HepG2 (cell line): ENCODE results near the gene SNX13. TPM values are rescaled to one million over a fixed set of nuclear protein-coding genes. Genes with fewer than 3 reads are reported as not detected.

ENCODE experiments used
- ATAC-seq: fragments of 200-7000 bp; cut with Tn5 transposase; 3 replicates; pipeline ENCODE4 v1.9.1; 2020; ENCODE audit warnings: mild to moderate bottlenecking, moderate library complexity
- BruUV-seq: library from RNA; stranded (reverse); fragments of 400-500 nt; replicated peaks from 2 replicates; lab custom pipeline; 2021; lab: Mats Ljungman, UMichigan
- CTCF ChIA-PET: fragments of 300-600 bp; formaldehyde crosslinking; extraction: SDS; loops from one replicate; lab custom pipeline; 2021; ENCODE audit warnings: low total read pairs, inconsistent platforms, low intra/inter-chr PET ratio; lab: Yijun Ruan, JAX
- POLR2A ChIA-PET: fragments of 350-600 bp; sonication (Branson Sonifier 250); formaldehyde crosslinking; loops from one replicate; lab custom pipeline; 2020; ENCODE audit warnings: antibody characterized with exemption, inconsistent platforms; lab: Yijun Ruan, JAX
- DNase-seq: peaks from one replicate; pipeline ENCODE4 v3.0.0-alpha.2; 2015; ENCODE audit warnings: low spot score
- FAIRE-seq: peaks from 3 replicates; lab custom pipeline; 2011; peaks lifted over from hg19 to GRCh38; lab: Jason Lieb, UNC
- H2AFZ ChIP-seq: one replicate; pipeline ENCODE4 v1.6.1; 2011; ENCODE audit warnings: low read length, inconsistent platforms
- H3K27ac ChIP-seq: fragments of 300-600 bp; 3 replicates; pipeline ENCODE4 v1.8.0; 2011; ENCODE audit warnings: mixed run types, mild to moderate bottlenecking, mixed read lengths, low read length, inconsistent platforms; ENCODE audit not compliant: insufficient read depth; ENCODE audit errors: extremely low read length
- H3K27me3 ChIP-seq, 2 experiments: fragments of 200-600 bp in 1 of 2; 2 replicates in 1 of 2; 3 replicates in 1 of 2; pipeline versions ENCODE4 v1.6.0 to v1.8.0; 2011; ENCODE audit warnings: low read length in 2 of 2, mild to moderate bottlenecking in 2 of 2, moderate library complexity in 2 of 2, inconsistent platforms in 1 of 2; ENCODE audit not compliant: insufficient read depth in 2 of 2, control insufficient read depth in 1 of 2
- H3K36me3 ChIP-seq, 2 experiments: fragments of 200-600 bp in 1 of 2; replicated peaks in 1 of 2; 2 replicates in 1 of 2; 3 replicates in 1 of 2; pipeline versions ENCODE4 v1.5.1 to v1.8.0; 2011; ENCODE audit warnings: low read length in 2 of 2, inconsistent platforms in 1 of 2; ENCODE audit not compliant: insufficient read depth in 2 of 2, control insufficient read depth in 1 of 2
- H3K4me1 ChIP-seq: 2 replicates; pipeline ENCODE4 v1.5.1; 2012; ENCODE audit warnings: low read length, inconsistent platforms; ENCODE audit not compliant: insufficient read depth
- H3K4me2 ChIP-seq: 2 replicates; pipeline ENCODE4 v1.6.0; 2011; ENCODE audit warnings: low read depth, low read length, inconsistent platforms
- H3K4me3 ChIP-seq, 3 experiments: fragments of 200-600 bp in 1 of 3; sonication (generic), shearing (Covaris generic) in 1 of 3; replicated peaks in 1 of 3; 2 replicates each; pipeline ENCODE4 v1.5.1; 2011 to 2016; ENCODE audit warnings: low read length in 3 of 3, inconsistent platforms in 2 of 3, low read depth in 2 of 3, mild to moderate bottlenecking in 2 of 3, control low read depth in 1 of 3, mixed read lengths in 1 of 3; ENCODE audit not compliant: insufficient read depth in 1 of 3
- H3K79me2 ChIP-seq: one replicate; pipeline ENCODE4 v1.6.1; 2011; ENCODE audit warnings: low read length, inconsistent platforms; ENCODE audit not compliant: insufficient read depth
- H3K9ac ChIP-seq: 2 replicates; pipeline ENCODE4 v1.6.0; 2011; ENCODE audit warnings: mild to moderate bottlenecking, low read depth, low read length, inconsistent platforms; ENCODE audit not compliant: insufficient read depth
- H3K9me3 ChIP-seq: 2 replicates; pipeline ENCODE4 v1.5.1; 2012; ENCODE audit warnings: mild to moderate bottlenecking, low read length
- H4K20me1 ChIP-seq: 2 replicates; pipeline ENCODE4 v1.6.0; 2011; ENCODE audit warnings: inconsistent platforms, mild to moderate bottlenecking, low read length, moderate library complexity; ENCODE audit not compliant: insufficient read depth
- AKAP8 ChIP-seq: sonication (generic); formaldehyde crosslinking; IDR thresholded peaks from 2 replicates; pipeline ENCODE4 v1.5.1; 2020; ENCODE audit warnings: mild to moderate bottlenecking, missing genetic modification reagents
- BCLAF1 ChIP-seq: fragments of 450-650 bp; IDR thresholded peaks from 2 replicates; pipeline ENCODE4 v1.6.1; 2017; ENCODE audit warnings: mild to moderate bottlenecking
- GTF2F1 ChIP-seq: fragments of 150-350 bp; IDR thresholded peaks from 2 replicates; pipeline ENCODE4 v1.6.1; 2014; ENCODE audit warnings: low read length
- MXD1 ChIP-seq: sonication (generic); formaldehyde crosslinking; IDR thresholded peaks from 2 replicates; pipeline ENCODE4 v1.4.0; 2020; ENCODE audit warnings: mild to moderate bottlenecking, missing genetic modification reagents
- NFATC3 ChIP-seq: sonication (generic); formaldehyde crosslinking; IDR thresholded peaks from 2 replicates; pipeline ENCODE4 v1.5.1; 2020; ENCODE audit warnings: mild to moderate bottlenecking, missing genetic modification reagents
- NR2F2 ChIP-seq: IDR thresholded peaks from 2 replicates; pipeline ENCODE4 v1.6.1; 2012; ENCODE audit warnings: low read depth, inconsistent platforms, borderline replicate concordance
- SRF ChIP-seq: IDR thresholded peaks from 2 replicates; pipeline ENCODE4 v1.6.1; 2011; ENCODE audit warnings: mild to moderate bottlenecking, low read depth, low read length, moderate library complexity
- TFE3 ChIP-seq: IDR thresholded peaks from 2 replicates; pipeline ENCODE4 v1.6.1; 2016
- ZFP1 ChIP-seq: IDR thresholded peaks from 2 replicates; pipeline ENCODE4 v1.6.1; 2016
- ZKSCAN1 ChIP-seq: fragments of 150-350 bp; IDR thresholded peaks from 2 replicates; pipeline ENCODE4 v1.6.1; 2014; ENCODE audit warnings: low read length
- ZNF260 ChIP-seq: sonication (generic); formaldehyde crosslinking; IDR thresholded peaks from 2 replicates; pipeline ENCODE4 v1.4.0; 2020; ENCODE audit warnings: missing genetic modification reagents, low read depth, mild to moderate bottlenecking, borderline replicate concordance
- ZNF672 ChIP-seq: sonication (generic); formaldehyde crosslinking; IDR thresholded peaks from 2 replicates; pipeline ENCODE4 v1.8.1; 2022; ENCODE audit warnings: missing genetic modification reagents
- ZNF7 ChIP-seq: IDR thresholded peaks from 2 replicates; pipeline ENCODE4 v1.6.1; 2016; ENCODE audit warnings: missing biosample characterization, missing genetic modification reagents
- WGBS: methylation state at CpG from one replicate; pipeline ENCODE4 v1.1.6; 2017; ENCODE audit warnings: low lambda C conversion rate; 5-methylcytosine and 5-hydroxymethylcytosine counted together
- in situ Hi-C: cut with HindIII; loops from 2 replicates; pipeline ENCODE4 v1.10.0; 2017; ENCODE audit warnings: low pct_unique_long_range_greater_than_20kb; ENCODE audit not compliant: extremely low pct_ligation_motif_present
- intact Hi-C: fragments of 100-400 bp; cut with micrococcal nuclease; formaldehyde crosslinking; loops from one replicate; pipeline ENCODE4 v1.10.0; 2022; ENCODE audit not compliant: unreplicated experiment
- polyA plus RNA-seq, 8 experiments: library from polyadenylated mRNA; depleted of rRNA in 3 of 8; stranded (reverse) in 7 of 8; unstranded in 1 of 8; fragments of >200 nt; fragmentation: Illumina TruSeq in 4 of 8; extraction: Trizol in 4 of 8; gene quantifications; 2 replicates each; pipeline versions ENCODE4 v1.2.1 to v1.2.3, GENCODE V29; 2011 to 2016; ENCODE audit warnings: low read depth in 4 of 8, missing spikeins in 1 of 8, mixed read lengths in 1 of 8; ENCODE audit not compliant: insufficient read depth in 1 of 8
- total RNA-seq, 5 experiments: library from RNA; depleted of rRNA; stranded (reverse); fragments of >200 nt; fragmentation: Illumina TruSeq; extraction: Trizol; gene quantifications; 2 replicates each; pipeline ENCODE4 v1.2.3, GENCODE V29; 2016; ENCODE audit warnings: low read depth in 1 of 5

The SNX13 gene
- total and polyA plus RNA-seq, 2 of the 13 experiments (the other 11 are each of a cell fraction or from before 2014, with no cell fraction given): 14.3 to 32.3 TPM

- ATAC-seq (no peak), FAIRE-seq (no peak), DNase-seq (no peak)
- H4K20me1 ChIP-seq: peaks cover 4% of the 10 kb centered on the region
- CTCF ChIA-PET: no interaction called here
- no peak overlapping the region for H3K4me2 ChIP-seq
- H3K79me2 ChIP-seq: peaks cover 85% of the 10 kb centered on the region
- H3K4me3 ChIP-seq: no peak overlapping the region
- intact Hi-C loops: no loop called here
- H3K9ac ChIP-seq: no peak overlapping the region
- H3K4me1 ChIP-seq: peaks cover 34% of the 10 kb centered on the region
- H3K36me3 ChIP-seq: peaks cover 0 to 4% of the 10 kb centered on the region in 2 experiments; a peak in 1 of 5 replicates
- no peak overlapping the region for H3K27ac ChIP-seq
- no peaks in the 10 kb centered on the region for H3K9me3 ChIP-seq
- POLR2A ChIA-PET: no interaction called here
- no peaks in the 10 kb centered on the region; a peak in 1 of 5 replicates for H3K27me3 ChIP-seq
- 89% methylated on average over 1 of the region's 1 CpG for WGBS
- BruUV-seq: no TSS peak
- H2AFZ ChIP-seq: no peak overlapping the region
- in situ Hi-C loops: no loop called here
- no peak for TF ChIP-seq NFATC3
- no peak for TF ChIP-seq SRF
- TF ChIP-seq ZNF260 (CRISPR knock-in tag): no peak
- no peak for TF ChIP-seq ZFP1
- TF ChIP-seq NR2F2: no peak
- no peak for TF ChIP-seq ZNF7 (CRISPR knock-in tag)
- no peak for TF ChIP-seq GTF2F1
- no peak for TF ChIP-seq AKAP8 (CRISPR knock-in tag)
- TF ChIP-seq BCLAF1: no peak
- TF ChIP-seq TFE3: no peak
- no peak for TF ChIP-seq ZNF672 (CRISPR knock-in tag)
- TF ChIP-seq MXD1 (CRISPR knock-in tag): no peak
- no peak for TF ChIP-seq ZKSCAN1
Measured at GRCh38 chr7:17936321-17936720, 4.0 kb downstream of the SNX13 start.
